ENCODE data around the gene CENPC. TPM values are rescaled to one million over a fixed set of nuclear protein-coding genes. Genes with fewer than 3 reads are reported as not detected.

Gene CENPC
- total RNA-seq, 4 donors from 2014 or later, result 17.5 to 67.3 (median 22.7) TPM

DNA sequence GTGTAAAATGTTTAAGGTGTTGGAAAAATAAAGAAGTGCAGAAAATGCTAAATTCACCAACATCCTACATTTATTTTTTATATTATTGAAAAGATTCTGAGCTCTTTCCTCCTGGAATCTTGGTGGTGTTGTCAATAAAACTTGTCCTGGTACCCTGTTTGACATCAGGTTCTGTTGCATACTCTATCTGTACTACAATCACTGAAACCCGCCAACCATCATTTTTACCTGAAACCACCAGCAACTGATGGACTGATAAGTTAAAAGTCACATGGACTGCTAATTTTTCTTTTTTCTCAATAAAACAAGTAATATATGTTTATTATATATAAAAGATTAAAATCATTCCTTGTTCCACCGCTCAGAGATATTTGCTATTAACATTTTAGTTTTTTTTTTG lies 36.6 kb upstream of the CENPC start:
- H3K36me3 ChIP-seq, result no peaks in the 10 kb centered on the region
- H3K27me3 ChIP-seq, result no peaks in the 10 kb centered on the region
- TF ChIP-seq, protein P1, sequence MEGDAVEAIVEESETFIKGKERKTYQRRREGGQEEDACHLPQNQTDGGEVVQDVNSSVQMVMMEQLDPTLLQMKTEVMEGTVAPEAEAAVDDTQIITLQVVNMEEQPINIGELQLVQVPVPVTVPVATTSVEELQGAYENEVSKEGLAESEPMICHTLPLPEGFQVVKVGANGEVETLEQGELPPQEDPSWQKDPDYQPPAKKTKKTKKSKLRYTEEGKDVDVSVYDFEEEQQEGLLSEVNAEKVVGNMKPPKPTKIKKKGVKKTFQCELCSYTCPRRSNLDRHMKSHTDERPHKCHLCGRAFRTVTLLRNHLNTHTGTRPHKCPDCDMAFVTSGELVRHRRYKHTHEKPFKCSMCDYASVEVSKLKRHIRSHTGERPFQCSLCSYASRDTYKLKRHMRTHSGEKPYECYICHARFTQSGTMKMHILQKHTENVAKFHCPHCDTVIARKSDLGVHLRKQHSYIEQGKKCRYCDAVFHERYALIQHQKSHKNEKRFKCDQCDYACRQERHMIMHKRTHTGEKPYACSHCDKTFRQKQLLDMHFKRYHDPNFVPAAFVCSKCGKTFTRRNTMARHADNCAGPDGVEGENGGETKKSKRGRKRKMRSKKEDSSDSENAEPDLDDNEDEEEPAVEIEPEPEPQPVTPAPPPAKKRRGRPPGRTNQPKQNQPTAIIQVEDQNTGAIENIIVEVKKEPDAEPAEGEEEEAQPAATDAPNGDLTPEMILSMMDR (IDR thresholded peaks at IDR 0.05), result no peak
- TF ChIP-seq POLR2AphosphoS5 (IDR thresholded peaks at IDR 0.05) (no peak), EP300 (IDR thresholded peaks at IDR 0.05) (no peak), POLR2A (IDR thresholded peaks at IDR 0.05) (no peak)
- DNase-seq (ENCODE audit: low spot score in 2 of 2), result no peak
- 95% methylated on average over 2 of the region's 2 CpGs for WGBS
- H3K27ac ChIP-seq, result no peak overlapping the region
- H3K4me3 ChIP-seq, result no peak overlapping the region
- H3K4me1 ChIP-seq, result no peaks in the 10 kb centered on the region
- no peaks in the 10 kb centered on the region for H3K9me3 ChIP-seq

DNA sequence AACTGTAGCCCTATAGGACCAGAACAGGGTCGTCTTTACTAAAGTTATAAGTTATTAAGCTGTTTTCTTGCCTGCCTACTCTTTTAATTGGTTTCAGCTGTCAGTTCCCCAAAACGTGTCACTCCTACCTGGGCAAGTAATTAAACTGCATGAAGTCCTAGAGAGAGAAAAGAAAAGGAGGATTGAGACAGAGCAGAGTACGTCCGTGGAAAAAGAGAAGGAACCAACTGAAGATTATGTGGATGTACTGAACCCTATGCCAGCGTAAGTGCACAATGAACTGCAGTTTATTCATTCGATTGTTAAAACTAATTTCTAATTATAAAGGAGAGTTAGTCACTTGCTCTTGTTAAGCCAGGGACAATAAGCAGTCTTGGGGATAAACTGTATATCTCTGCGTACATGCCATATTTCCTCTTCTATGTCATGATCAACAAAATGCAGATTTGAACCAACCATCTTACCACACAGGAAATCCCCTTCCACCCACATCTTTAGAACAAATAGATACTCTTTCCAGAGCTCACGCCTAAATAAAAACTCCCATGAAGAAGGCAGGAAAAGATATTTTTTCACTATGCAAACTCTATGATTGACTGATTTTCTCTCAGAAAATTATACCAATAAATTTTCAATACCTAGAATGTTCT lies 36.0 kb upstream of the CENPC start:
- H3K27me3 ChIP-seq, result no peaks in the 10 kb centered on the region
- no peak overlapping the region for H3K4me3 ChIP-seq
- H3K4me1 ChIP-seq, result no peaks in the 10 kb centered on the region
- H3K9me3 ChIP-seq, result no peaks in the 10 kb centered on the region
- no peak overlapping the region for H3K27ac ChIP-seq
- DNase-seq (ENCODE audit: low spot score in 2 of 2), result no peak
- WGBS, result 46% methylated on average over 8 of the region's 8 CpGs
- no peaks in the 10 kb centered on the region for H3K36me3 ChIP-seq
- TF ChIP-seq EP300 (IDR thresholded peaks at IDR 0.05), result no peak
- TF ChIP-seq, protein P1 (IDR thresholded peaks at IDR 0.05), result no peak
- no peak for TF ChIP-seq POLR2AphosphoS5 (IDR thresholded peaks at IDR 0.05)
- TF ChIP-seq POLR2A (IDR thresholded peaks at IDR 0.05), result no peak

- H3K4me3 ChIP-seq, result no peak overlapping the region
- H3K27me3 ChIP-seq, result no peaks in the 10 kb centered on the region
- DNase-seq (ENCODE audit: low spot score in 2 of 2), result no peak
- no peak overlapping the region for H3K27ac ChIP-seq
- no peaks in the 10 kb centered on the region for H3K9me3 ChIP-seq
- no peaks in the 10 kb centered on the region for H3K4me1 ChIP-seq
- TF ChIP-seq EP300 (IDR thresholded peaks at IDR 0.05) (no peak), POLR2AphosphoS5 (IDR thresholded peaks at IDR 0.05) (no peak), POLR2A (IDR thresholded peaks at IDR 0.05) (no peak)
- TF ChIP-seq, protein P1 (IDR thresholded peaks at IDR 0.05), result no peak
- no peaks in the 10 kb centered on the region for H3K36me3 ChIP-seq
- 62% methylated on average over 3 of the region's 3 CpGs for WGBS
Measured at GRCh38 chr4:67580577-67580976, 35.3 kb upstream of the CENPC start.

- Histone ChIP-seq H3K27me3 (no peaks in the 10 kb centered on the region), H3K27ac (no peak overlapping the region), H3K36me3 (no peaks in the 10 kb centered on the region), H3K4me1 (no peaks in the 10 kb centered on the region), H3K4me3 (no peak overlapping the region), H3K9me3 (no peaks in the 10 kb centered on the region)
- TF ChIP-seq, protein P1 (IDR thresholded peaks at IDR 0.05), result no peak
- TF ChIP-seq EP300 (IDR thresholded peaks at IDR 0.05) (no peak), POLR2AphosphoS5 (IDR thresholded peaks at IDR 0.05) (no peak), POLR2A (IDR thresholded peaks at IDR 0.05) (no peak)
- 100% methylated on average over 1 of the region's 1 CpG for WGBS
- no peak for DNase-seq (ENCODE audit: low spot score in 2 of 2)
Measured at GRCh38 chr4:67576538-67576937, 31.2 kb upstream of the CENPC start.

DNA sequence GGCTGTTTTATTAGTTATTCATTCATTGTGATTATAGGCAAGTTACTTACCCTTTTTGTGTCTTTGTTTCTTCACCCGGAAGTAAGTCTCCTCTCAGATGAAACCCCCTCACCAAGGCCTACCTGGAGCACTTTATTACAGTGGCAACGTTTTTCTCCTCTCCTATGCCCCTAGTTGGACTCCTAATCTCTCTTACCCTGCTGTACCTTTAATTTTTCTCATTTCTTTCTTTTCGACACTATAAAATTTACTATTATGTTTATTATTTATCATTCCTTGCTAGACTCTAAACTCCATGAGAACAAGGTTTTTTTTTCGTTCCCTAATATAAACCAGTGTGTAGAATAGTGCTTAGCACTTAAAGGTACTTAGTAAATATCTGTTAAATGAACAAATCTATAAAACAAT lies 30.8 kb upstream of the CENPC start:
- no peak for DNase-seq (ENCODE audit: low spot score in 2 of 2)
- Histone ChIP-seq H3K27ac (no peak overlapping the region), H3K4me1 (no peaks in the 10 kb centered on the region), H3K4me3 (no peak overlapping the region), H3K27me3 (no peaks in the 10 kb centered on the region), H3K36me3 (no peaks in the 10 kb centered on the region), H3K9me3 (no peaks in the 10 kb centered on the region)
- 82% methylated on average over 4 of the region's 4 CpGs for WGBS
- TF ChIP-seq, protein P1 (IDR thresholded peaks at IDR 0.05), result no peak
- no peak for TF ChIP-seq EP300 (IDR thresholded peaks at IDR 0.05)
- TF ChIP-seq POLR2A (IDR thresholded peaks at IDR 0.05), result no peak
- TF ChIP-seq POLR2AphosphoS5 (IDR thresholded peaks at IDR 0.05), result no peak

Measured in suprapubic skin (tissue), 4 donors.